Kidney epithelial cell (primary cell): ENCODE data around the gene CLSTN2. TPM values are rescaled to one million over a fixed set of nuclear protein-coding genes. Genes with fewer than 3 reads are reported as not detected.

Experiments
- DNase-seq: peaks from one replicate; pipeline ENCODE4 v3.0.0-alpha.2; 2010; ENCODE audit warnings: low read depth
- H3K27me3 ChIP-seq: 2 replicates; pipeline ENCODE4 v1.6.0; 2011; ENCODE audit warnings: low read length; ENCODE audit not compliant: control insufficient read depth, insufficient read depth
- H3K36me3 ChIP-seq: 2 replicates; pipeline ENCODE4 v1.5.1; 2011; ENCODE audit warnings: low read length; ENCODE audit not compliant: control insufficient read depth, insufficient read depth
- H3K4me3 ChIP-seq: 2 replicates; pipeline ENCODE4 v1.5.1; 2011; ENCODE audit warnings: low read depth, mild to moderate bottlenecking, control low read depth, low read length
- total RNA-seq: library from RNA; depleted of rRNA; stranded (reverse); fragments of >200 nt; gene quantifications from 2 replicates; pipeline ENCODE4 v1.2.3, GENCODE V29; 2015
- TF ChIP-seq, protein P1 (sequence below): IDR thresholded peaks from 2 replicates; pipeline ENCODE4 v1.5.1; 2011; ENCODE audit warnings: mild to moderate bottlenecking, moderate library complexity, low read length, control low read depth, inconsistent platforms; ENCODE audit not compliant: insufficient read depth, poor library complexity, severe bottlenecking

CLSTN2 gene
- total RNA-seq, 1 donor from 2014 or later: 10.9 TPM

DNA sequence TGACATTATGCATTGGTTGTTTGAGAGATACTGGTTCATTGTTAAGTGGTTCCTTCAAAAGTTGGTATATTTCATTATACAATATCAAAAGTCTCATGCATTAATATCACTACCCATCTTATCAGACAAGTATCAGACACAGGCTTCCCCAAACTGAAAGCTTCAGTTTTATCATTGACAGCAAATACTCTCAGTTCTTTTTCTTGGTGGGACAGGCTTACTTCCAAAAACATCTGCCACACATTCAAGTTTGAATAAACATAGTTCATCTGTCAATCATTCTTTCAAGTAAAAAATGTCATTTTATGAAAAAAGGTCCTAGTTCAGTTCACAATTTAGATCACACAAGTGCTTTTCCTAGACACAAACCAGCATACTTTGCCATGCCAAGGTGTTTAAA lies 462.9 kb downstream of the CLSTN2 start:
- Histone ChIP-seq H3K27me3 (no peaks in the 10 kb centered on the region), H3K4me3 (no peak overlapping the region), H3K36me3 (no peaks in the 10 kb centered on the region)
- TF ChIP-seq, protein P1, sequence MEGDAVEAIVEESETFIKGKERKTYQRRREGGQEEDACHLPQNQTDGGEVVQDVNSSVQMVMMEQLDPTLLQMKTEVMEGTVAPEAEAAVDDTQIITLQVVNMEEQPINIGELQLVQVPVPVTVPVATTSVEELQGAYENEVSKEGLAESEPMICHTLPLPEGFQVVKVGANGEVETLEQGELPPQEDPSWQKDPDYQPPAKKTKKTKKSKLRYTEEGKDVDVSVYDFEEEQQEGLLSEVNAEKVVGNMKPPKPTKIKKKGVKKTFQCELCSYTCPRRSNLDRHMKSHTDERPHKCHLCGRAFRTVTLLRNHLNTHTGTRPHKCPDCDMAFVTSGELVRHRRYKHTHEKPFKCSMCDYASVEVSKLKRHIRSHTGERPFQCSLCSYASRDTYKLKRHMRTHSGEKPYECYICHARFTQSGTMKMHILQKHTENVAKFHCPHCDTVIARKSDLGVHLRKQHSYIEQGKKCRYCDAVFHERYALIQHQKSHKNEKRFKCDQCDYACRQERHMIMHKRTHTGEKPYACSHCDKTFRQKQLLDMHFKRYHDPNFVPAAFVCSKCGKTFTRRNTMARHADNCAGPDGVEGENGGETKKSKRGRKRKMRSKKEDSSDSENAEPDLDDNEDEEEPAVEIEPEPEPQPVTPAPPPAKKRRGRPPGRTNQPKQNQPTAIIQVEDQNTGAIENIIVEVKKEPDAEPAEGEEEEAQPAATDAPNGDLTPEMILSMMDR: no peak
- no peak for DNase-seq

DNA sequence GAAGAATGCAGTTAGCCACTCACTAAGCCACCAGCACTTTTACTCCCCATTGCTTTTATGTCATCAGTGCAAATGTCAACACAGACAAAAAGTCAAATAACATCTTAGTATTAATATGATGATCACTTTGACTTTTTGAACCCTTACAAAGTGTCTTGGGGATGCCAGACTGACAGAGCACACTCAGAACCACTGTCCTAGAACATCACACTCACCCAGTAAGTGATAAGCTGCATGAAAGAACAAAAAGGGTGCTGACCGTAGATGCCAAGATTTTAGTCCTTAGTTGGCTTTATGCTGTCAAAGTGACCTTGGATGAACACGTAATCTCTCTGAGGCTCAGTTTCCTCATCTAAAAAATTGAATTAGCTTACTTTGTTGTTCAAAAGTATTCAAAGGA lies 463.4 kb downstream of the CLSTN2 start:
- Histone ChIP-seq H3K27me3 (no peaks in the 10 kb centered on the region), H3K36me3 (no peaks in the 10 kb centered on the region), H3K4me3 (no peak overlapping the region)
- TF ChIP-seq, protein P1: no peak
- DNase-seq: no peak

- DNase-seq: no peak
- H3K36me3 ChIP-seq: no peaks in the 10 kb centered on the region
Measured at GRCh38 chr3:140399871-140400270, 464.9 kb downstream of the CLSTN2 start.

GRCh38 chr3:140403079-140403478 lies 468.1 kb downstream of the CLSTN2 start:
- no peak for DNase-seq
- Histone ChIP-seq H3K27me3 (no peaks in the 10 kb centered on the region), H3K36me3 (no peaks in the 10 kb centered on the region), H3K4me3 (no peak overlapping the region)
- TF ChIP-seq, protein P1: no peak

More at GRCh38 chr3:140399871-140400270, 464.9 kb downstream of the CLSTN2 start:
- TF ChIP-seq, protein P1: no peak
- H3K27me3 ChIP-seq: no peaks in the 10 kb centered on the region
- no peak overlapping the region for H3K4me3 ChIP-seq

DNA sequence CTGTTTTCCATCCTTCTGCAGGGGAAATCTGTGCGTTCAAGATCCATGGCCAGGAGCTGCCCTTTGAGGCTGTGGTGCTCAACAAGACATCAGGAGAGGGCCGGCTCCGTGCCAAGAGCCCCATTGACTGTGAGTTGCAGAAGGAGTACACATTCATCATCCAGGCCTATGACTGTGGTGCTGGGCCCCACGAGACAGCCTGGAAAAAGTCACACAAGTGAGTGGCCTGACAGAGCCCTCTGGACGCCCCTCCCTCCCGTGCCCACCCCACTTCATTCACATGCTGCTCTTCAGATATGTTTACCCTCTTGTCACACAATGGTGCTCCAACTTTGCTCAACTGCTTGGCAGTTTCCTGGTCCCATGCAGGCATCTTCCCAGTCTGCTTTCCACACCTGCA lies 468.6 kb downstream of the CLSTN2 start:
- no peak overlapping the region for H3K4me3 ChIP-seq
- no peaks in the 10 kb centered on the region for H3K36me3 ChIP-seq
- TF ChIP-seq, protein P1: no peak
- DNase-seq: no peak
- no peaks in the 10 kb centered on the region for H3K27me3 ChIP-seq

- DNase-seq: no peak
- H3K4me3 ChIP-seq: no peak overlapping the region
- no peaks in the 10 kb centered on the region for H3K36me3 ChIP-seq
- TF ChIP-seq, protein P1: no peak
- no peaks in the 10 kb centered on the region for H3K27me3 ChIP-seq
Measured at GRCh38 chr3:140406655-140407054, 471.7 kb downstream of the CLSTN2 start.
